GM12891 (cell line): ENCODE measurements around the gene MLLT10.

Experiments
- PAX5 ChIP-seq: IDR thresholded peaks from 2 replicates; pipeline ENCODE4 v1.6.1; 2011; ENCODE audit warnings: low read length, moderate library complexity, mild to moderate bottlenecking; ENCODE audit not compliant: insufficient read depth, severe bottlenecking
- POLR2A ChIP-seq: IDR thresholded peaks from 2 replicates; pipeline ENCODE4 v1.6.1; 2011; ENCODE audit warnings: low read depth, low read length, control low read depth
- POLR2AphosphoS5 ChIP-seq: IDR thresholded peaks from 2 replicates; pipeline ENCODE4 v1.6.1; 2011; ENCODE audit warnings: low read depth, low read length, control low read depth
- POU2F2 ChIP-seq: IDR thresholded peaks from 2 replicates; pipeline ENCODE4 v1.6.1; 2011; ENCODE audit warnings: low read depth, mild to moderate bottlenecking, control low read depth, low read length, moderate library complexity
- SPI1 ChIP-seq: IDR thresholded peaks from 2 replicates; pipeline ENCODE4 v1.6.1; 2011; ENCODE audit warnings: low read depth, low read length, control low read depth
- TAF1 ChIP-seq: IDR thresholded peaks from 2 replicates; pipeline ENCODE4 v1.6.1; 2011; ENCODE audit warnings: low read depth, low read length, control low read depth

- no peak for TF ChIP-seq POLR2AphosphoS5
- TF ChIP-seq POLR2A: no peak
- no peak for TF ChIP-seq POU2F2
- no peak for TF ChIP-seq TAF1
- TF ChIP-seq PAX5: no peak
- no peak for TF ChIP-seq SPI1
Measured at GRCh38 chr10:21791276-21791675, 257.2 kb downstream of the MLLT10 start.
